KOPT-K1 (cell line): ENCODE data around the gene CFHR3.
"Not testable (repeated sequence)": the region's sequence is repeated elsewhere in the genome, so short reads cannot be mapped to it uniquely, and the experiment has no call there.

Experiments
- H3K27ac ChIP-seq: fragments of 200-600 bp; sonication (generic); 2 replicates; pipeline ENCODE4 v1.5.1; 2016; ENCODE audit warnings: antibody characterized with exemption, mild to moderate bottlenecking, low read depth, low read length; ENCODE audit not compliant: poor library complexity, severe bottlenecking
- H3K36me3 ChIP-seq: fragments of 200-600 bp; sonication (generic); 2 replicates; pipeline ENCODE4 v1.5.1; 2017; ENCODE audit warnings: antibody characterized with exemption, mild to moderate bottlenecking, low read length, moderate library complexity; ENCODE audit not compliant: insufficient read depth
- H3K9me3 ChIP-seq: fragments of 200-600 bp; sonication (generic); 2 replicates; pipeline ENCODE4 v1.5.1; 2017; ENCODE audit warnings: antibody characterized with exemption, low read length, mild to moderate bottlenecking; ENCODE audit not compliant: insufficient read depth, poor library complexity, severe bottlenecking

CFHR3 gene

GRCh38 chr1:196774603-196775002 is at the start of gene CFHR3:
Gene CFHR3, plus strand, starts transcription at chr1:196774840. Its CDS starts 47 bp downstream, at chr1:196774887.
- H3K9me3 ChIP-seq: no peaks in the 10 kb centered on the region
- no peaks in the 10 kb centered on the region for H3K36me3 ChIP-seq
- no peak within 1 kb of the TSS for H3K27ac ChIP-seq

- no peaks in the 10 kb centered on the region for H3K9me3 ChIP-seq
- no peak overlapping the region for H3K27ac ChIP-seq
- H3K36me3 ChIP-seq: no peaks in the 10 kb centered on the region
Observed at GRCh38 chr1:196732526-196732925, 42.1 kb upstream of the CFHR3 start.

- Histone ChIP-seq H3K36me3 (no peaks in the 10 kb centered on the region), H3K27ac (no peak overlapping the region), H3K9me3 (peaks cover 6% of the 10 kb centered on the region)
Observed at GRCh38 chr1:196733091-196733970, 41.3 kb upstream of the CFHR3 start.

GRCh38 chr1:196734006-196734405 is 40.6 kb upstream of the CFHR3 start:
- Histone ChIP-seq H3K9me3 (peaks cover 13% of the 10 kb centered on the region), H3K36me3 (no peaks in the 10 kb centered on the region), H3K27ac (no peak overlapping the region)

- Histone ChIP-seq H3K9me3 (peaks cover 18% of the 10 kb centered on the region), H3K36me3 (no peaks in the 10 kb centered on the region), H3K27ac (no peak overlapping the region)
Observed at GRCh38 chr1:196734460-196734859, 40.2 kb upstream of the CFHR3 start.

GRCh38 chr1:196738730-196739129 is 35.9 kb upstream of the CFHR3 start:
- Histone ChIP-seq H3K27ac (no peak overlapping the region), H3K9me3 (peaks cover 24% of the 10 kb centered on the region)

GRCh38 chr1:196743244-196743643 is 31.4 kb upstream of the CFHR3 start:
- peaks cover 19% of the 10 kb centered on the region for H3K9me3 ChIP-seq
- not testable (repeated sequence) for H3K27ac ChIP-seq, H3K36me3 ChIP-seq

More at GRCh38 chr1:196738730-196739129, 35.9 kb upstream of the CFHR3 start:
- no peaks in the 10 kb centered on the region for H3K36me3 ChIP-seq

- H3K27ac ChIP-seq, H3K36me3 ChIP-seq, H3K9me3 ChIP-seq: not testable (repeated sequence)
Observed at GRCh38 chr1:196765019-196765740, 9.5 kb upstream of the CFHR3 start.

- not testable (repeated sequence) for H3K36me3 ChIP-seq, H3K9me3 ChIP-seq, H3K27ac ChIP-seq
Observed at GRCh38 chr1:196769823-196770222, 4.8 kb upstream of the CFHR3 start.

- H3K36me3 ChIP-seq: no peaks in the 10 kb centered on the region
- H3K27ac ChIP-seq: no peak overlapping the region
- no peaks in the 10 kb centered on the region for H3K9me3 ChIP-seq
Observed at GRCh38 chr1:196773713-196774112, 927 bp upstream of the CFHR3 start.

GRCh38 chr1:196774175-196774574 is 465 bp upstream of the CFHR3 start:
- H3K27ac ChIP-seq: no peak overlapping the region
- no peaks in the 10 kb centered on the region for H3K9me3 ChIP-seq
- H3K36me3 ChIP-seq: no peaks in the 10 kb centered on the region

GRCh38 chr1:196777603-196778002 is 3.0 kb downstream of the CFHR3 start:
- Histone ChIP-seq H3K9me3 (no peaks in the 10 kb centered on the region), H3K27ac (no peak overlapping the region), H3K36me3 (no peaks in the 10 kb centered on the region)

- H3K9me3 ChIP-seq: no peaks in the 10 kb centered on the region
- no peaks in the 10 kb centered on the region for H3K36me3 ChIP-seq
- no peak overlapping the region for H3K27ac ChIP-seq
Observed at GRCh38 chr1:196779093-196779492, 4.5 kb downstream of the CFHR3 start.

- not testable (repeated sequence) for H3K9me3 ChIP-seq, H3K36me3 ChIP-seq, H3K27ac ChIP-seq
Observed at GRCh38 chr1:196791252-196791651, 16.6 kb downstream of the CFHR3 start.

- H3K27ac ChIP-seq, H3K9me3 ChIP-seq, H3K36me3 ChIP-seq: not testable (repeated sequence)
Observed at GRCh38 chr1:196794103-196794502, 19.5 kb downstream of the CFHR3 start.
